SK-N-SH treated with all-trans-retinoic acid at 6 μM for 48 hours (cell line): ENCODE data around the gene FMN1.

Experiments used
- ATAC-seq: fragments of 200-7000 bp; cut with Tn5 transposase; 3 replicates; pipeline ENCODE4 v1.9.1; 2020; ENCODE audit warnings: mild to moderate bottlenecking, moderate library complexity
- ARNTL ChIP-seq: fragments of 450-650 bp; formaldehyde crosslinking; IDR thresholded peaks from 2 replicates; pipeline ENCODE4 v1.5.0; 2020; ENCODE audit warnings: low read depth, mild to moderate bottlenecking, moderate library complexity, borderline replicate concordance
- BACH2 ChIP-seq: fragments of 250-450 bp; sonication (Bioruptor Pico); IDR thresholded peaks from 2 replicates; pipeline ENCODE4 v1.9.0; 2021; ENCODE audit warnings: mild to moderate bottlenecking, borderline replicate concordance
- CREB5 ChIP-seq: fragments of 250-450 bp; sonication (Bioruptor Pico); IDR thresholded peaks from 2 replicates; pipeline ENCODE4 v1.5.1; 2020; ENCODE audit warnings: low read depth, mild to moderate bottlenecking, moderate library complexity
- CSDC2 ChIP-seq: fragments of 250-450 bp; sonication (Bioruptor Pico); IDR thresholded peaks from 2 replicates; pipeline ENCODE4 v1.5.0; 2020; ENCODE audit warnings: mild to moderate bottlenecking, moderate library complexity
- CSRNP3 ChIP-seq: fragments of 250-450 bp; sonication (Bioruptor Pico); IDR thresholded peaks from 2 replicates; pipeline ENCODE4 v1.5.1; 2021; ENCODE audit warnings: mild to moderate bottlenecking, moderate library complexity
- ESRRG ChIP-seq: fragments of 250-450 bp; sonication (Bioruptor Pico); IDR thresholded peaks from 2 replicates; pipeline ENCODE4 v1.6.1; 2021; ENCODE audit warnings: mild to moderate bottlenecking
- GLIS3 ChIP-seq: fragments of 250-450 bp; sonication (Bioruptor Pico); IDR thresholded peaks from 2 replicates; pipeline ENCODE4 v1.5.0; 2020; ENCODE audit warnings: mild to moderate bottlenecking, moderate library complexity
- ISL1 ChIP-seq: fragments of 250-450 bp; sonication (Bioruptor Pico); IDR thresholded peaks from 2 replicates; pipeline ENCODE4 v2.1.2; 2022; ENCODE audit warnings: mild to moderate bottlenecking, moderate library complexity
- OSR1 ChIP-seq: fragments of 250-450 bp; sonication (Bioruptor Pico); IDR thresholded peaks from 2 replicates; pipeline ENCODE4 v1.8.0; 2022; ENCODE audit warnings: moderate library complexity, mild to moderate bottlenecking, inconsistent platforms
- PATZ1 ChIP-seq: fragments of 250-450 bp; sonication (Bioruptor Pico); IDR thresholded peaks from 2 replicates; pipeline ENCODE4 v1.8.0; 2020; ENCODE audit warnings: mild to moderate bottlenecking, moderate library complexity, borderline replicate concordance
- POU6F1 ChIP-seq: fragments of 250-450 bp; sonication (Bioruptor Pico); IDR thresholded peaks from 2 replicates; pipeline ENCODE4 v1.8.0; 2021; ENCODE audit warnings: low read depth, mild to moderate bottlenecking, moderate library complexity, borderline replicate concordance
- RARB ChIP-seq: fragments of 250-450 bp; sonication (Bioruptor Pico); IDR thresholded peaks from 2 replicates; pipeline ENCODE4 v1.8.0; 2021; ENCODE audit warnings: mild to moderate bottlenecking, moderate library complexity
- SNAI2 ChIP-seq: fragments of 250-450 bp; sonication (Bioruptor Pico); IDR thresholded peaks from 2 replicates; pipeline ENCODE4 v1.5.0; 2020; ENCODE audit warnings: mild to moderate bottlenecking, moderate library complexity
- TCF4 ChIP-seq: fragments of 250-450 bp; sonication (Bioruptor Pico); IDR thresholded peaks from 2 replicates; pipeline ENCODE4 v1.8.0; 2021; ENCODE audit warnings: mild to moderate bottlenecking, moderate library complexity, borderline replicate concordance
- TOX ChIP-seq: fragments of 250-450 bp; sonication (Bioruptor Pico); IDR thresholded peaks from 2 replicates; pipeline ENCODE4 v1.8.0; 2021; ENCODE audit warnings: mild to moderate bottlenecking, moderate library complexity, borderline replicate concordance
- TSHZ2 ChIP-seq: fragments of 250-450 bp; sonication (Bioruptor Pico); IDR thresholded peaks from 2 replicates; pipeline ENCODE4 v1.5.0; 2020; ENCODE audit warnings: mild to moderate bottlenecking, moderate library complexity
- ZC3H10 ChIP-seq: fragments of 250-450 bp; sonication (Bioruptor Pico); IDR thresholded peaks from 2 replicates; pipeline ENCODE4 v1.5.1; 2021; ENCODE audit warnings: mild to moderate bottlenecking, moderate library complexity
- ZFP3 ChIP-seq: fragments of 250-450 bp; sonication (Bioruptor Pico); IDR thresholded peaks from 2 replicates; pipeline ENCODE4 v1.5.0; 2020; ENCODE audit warnings: mild to moderate bottlenecking, moderate library complexity
- ZFP30 ChIP-seq: fragments of 450-650 bp; formaldehyde crosslinking; IDR thresholded peaks from 2 replicates; pipeline ENCODE4 v1.5.0; 2022; ENCODE audit warnings: mild to moderate bottlenecking, moderate library complexity
- ZNF565 ChIP-seq: fragments of 450-650 bp; formaldehyde crosslinking; conservative IDR thresholded peaks from 2 replicates; pipeline ENCODE4 v1.5.0; 2020; ENCODE audit warnings: low read depth, mild to moderate bottlenecking, moderate library complexity
- ZNF70 ChIP-seq: fragments of 450-650 bp; formaldehyde crosslinking; IDR thresholded peaks from 2 replicates; pipeline ENCODE4 v1.5.0; 2020; ENCODE audit warnings: mild to moderate bottlenecking, moderate library complexity
- ZNF8 ChIP-seq: fragments of 450-650 bp; formaldehyde crosslinking; IDR thresholded peaks from 2 replicates; pipeline ENCODE4 v1.5.0; 2020; ENCODE audit warnings: mild to moderate bottlenecking, moderate library complexity

FMN1 gene

GRCh38 chr15:33089165-33089877 is 105.2 kb downstream of the FMN1 start:
- TF ChIP-seq PATZ1 (no peak), CSRNP3 (no peak), ISL1 (CRISPR knock-in tag) (no peak), POU6F1 (no peak), ZNF565 (CRISPR knock-in tag) (no peak), BACH2 (CRISPR knock-in tag) (no peak), TCF4 (CRISPR knock-in tag) (no peak), RARB (CRISPR knock-in tag) (no peak), ESRRG (CRISPR knock-in tag) (no peak), TSHZ2 (CRISPR knock-in tag) (no peak), ZNF8 (CRISPR knock-in tag) (no peak), ZFP30 (CRISPR knock-in tag) (no peak)
- no peak for ATAC-seq

- 0 out of 2 replicates have a peak, but pooled peaks have one; percentile 16 for TF ChIP-seq ISL1 (CRISPR knock-in tag)
- peak; percentile 48; the same call in 1 of the 2 replicates for TF ChIP-seq ZFP3 (CRISPR knock-in tag)
- TF ChIP-seq ZC3H10 (CRISPR knock-in tag) = no peak
- TF ChIP-seq CSDC2 = 0 out of 2 replicates have a peak, but pooled peaks have one; percentile 71
- no peak for TF ChIP-seq ARNTL
- 0 out of 2 replicates have a peak, but pooled peaks have one; percentile 36 for TF ChIP-seq ZNF8 (CRISPR knock-in tag)
- TF ChIP-seq, all 23 proteins: peak for 4
- ATAC-seq = peak; percentile 82
Observed at GRCh38 chr15:33086500-33087121, 107.9 kb downstream of the FMN1 start.

GRCh38 chr15:33084661-33085060 is 109.9 kb downstream of the FMN1 start:
- no peak for ATAC-seq
- no peak for TF ChIP-seq OSR1 (CRISPR knock-in tag)
- no peak for TF ChIP-seq ARNTL
- TF ChIP-seq SNAI2 (CRISPR knock-in tag) = no peak
- no peak for TF ChIP-seq CREB5 (CRISPR knock-in tag)
- no peak for TF ChIP-seq PATZ1
- no peak for TF ChIP-seq TOX (CRISPR knock-in tag)
- no peak for TF ChIP-seq ZFP3 (CRISPR knock-in tag)
- no peak for TF ChIP-seq ZNF70 (CRISPR knock-in tag)
- TF ChIP-seq ISL1 (CRISPR knock-in tag) = no peak
- TF ChIP-seq ZFP30 (CRISPR knock-in tag) = no peak
- no peak for TF ChIP-seq POU6F1
- no peak for TF ChIP-seq GLIS3 (CRISPR knock-in tag)
